ENCODE measurements around the gene CXXC5. TPM values are rescaled to one million over a fixed set of nuclear protein-coding genes. Genes with fewer than 3 reads are reported as not detected.

CXXC5 gene
- total and polyA plus RNA-seq, 9 of the 15 experiments (the other 6 are each of a cell fraction or from before 2014, with no cell fraction given): 1.9 to 123 (median 45.8) TPM

GRCh38 chr5:139667730-139668063 is 19.5 kb downstream of the CXXC5 start (continued):
- no peak for TF ChIP-seq MAFG (tag; conservative IDR thresholded peaks at IDR 0.05)
- TF ChIP-seq TFAP4 (CRISPR knock-in tag; IDR thresholded peaks at IDR 0.05; ENCODE audit: borderline replicate concordance): peak; percentile 20; the same call in 1 of the 2 replicates
- no peak for TF ChIP-seq ETV5 (CRISPR knock-in tag; IDR thresholded peaks at IDR 0.05; ENCODE audit: low read depth)
- no peak for TF ChIP-seq ZNF408 (CRISPR knock-in tag; IDR thresholded peaks at IDR 0.05; ENCODE audit: low read depth)
- TF ChIP-seq CTCF (IDR thresholded peaks at IDR 0.05 in 2 of 3, conservative IDR thresholded peaks at IDR 0.05 in 1 of 3; ENCODE audit: insufficient read depth in 2 of 3, low read depth in 1 of 3, low read length in 3 of 3): no peak
- no peak for TF ChIP-seq HMG20A (CRISPR knock-in tag; conservative IDR thresholded peaks at IDR 0.05)
- TF ChIP-seq SIRT6 (IDR thresholded peaks at IDR 0.05; ENCODE audit: low read depth, low read length): no peak
- no peak for TF ChIP-seq RREB1 (CRISPR knock-in tag; IDR thresholded peaks at IDR 0.05)
- peak; percentile 53; the same call in 1 of the 2 replicates for TF ChIP-seq CBFA2T3 (IDR thresholded peaks at IDR 0.05)
- no peak for TF ChIP-seq PCBP2 (IDR thresholded peaks at IDR 0.05; ENCODE audit: low read depth, low read length, poor library complexity, severe bottlenecking)
- TF ChIP-seq RBM25 (IDR thresholded peaks at IDR 0.05; ENCODE audit: low read depth, low read length, severe bottlenecking): no peak
- no peak for TF ChIP-seq L3MBTL2 (IDR thresholded peaks at IDR 0.05)
- TF ChIP-seq MTA2 (IDR thresholded peaks at IDR 0.05; ENCODE audit: low read depth): no peak
- no peak for TF ChIP-seq ZNF165 (CRISPR knock-in tag; IDR thresholded peaks at IDR 0.05; ENCODE audit: borderline replicate concordance)
- 0 out of 2 replicates have a peak, but pooled peaks have one; percentile 9 for TF ChIP-seq NR2C1 (IDR thresholded peaks at IDR 0.05)
- no peak for TF ChIP-seq NR2C1 (tag; IDR thresholded peaks at IDR 0.05)
- TF ChIP-seq HMGN3 (IDR thresholded peaks at IDR 0.05; ENCODE audit: borderline replicate concordance, extremely low read depth, insufficient read length, low read depth, low read length): peak; percentile 7
- no peak for TF ChIP-seq NR4A1 (CRISPR knock-in tag; IDR thresholded peaks at IDR 0.05)
- TF ChIP-seq NR4A1 (tag; IDR thresholded peaks at IDR 0.05): no peak

All from K562 (cell line).